Panc1 (cell line): ENCODE data around the gene ZNF608.

Source experiments
- POLR2AphosphoS5 ChIP-seq: IDR thresholded peaks from 2 replicates; pipeline ENCODE4 v1.6.1; 2012; ENCODE audit warnings: mild to moderate bottlenecking, low read depth, low read length, moderate library complexity
- TF ChIP-seq, protein P1 (sequence below): fragments of 450-650 bp; IDR thresholded peaks from 2 replicates; pipeline ENCODE4 v1.5.1; 2017; ENCODE audit warnings: mild to moderate bottlenecking

DNA sequence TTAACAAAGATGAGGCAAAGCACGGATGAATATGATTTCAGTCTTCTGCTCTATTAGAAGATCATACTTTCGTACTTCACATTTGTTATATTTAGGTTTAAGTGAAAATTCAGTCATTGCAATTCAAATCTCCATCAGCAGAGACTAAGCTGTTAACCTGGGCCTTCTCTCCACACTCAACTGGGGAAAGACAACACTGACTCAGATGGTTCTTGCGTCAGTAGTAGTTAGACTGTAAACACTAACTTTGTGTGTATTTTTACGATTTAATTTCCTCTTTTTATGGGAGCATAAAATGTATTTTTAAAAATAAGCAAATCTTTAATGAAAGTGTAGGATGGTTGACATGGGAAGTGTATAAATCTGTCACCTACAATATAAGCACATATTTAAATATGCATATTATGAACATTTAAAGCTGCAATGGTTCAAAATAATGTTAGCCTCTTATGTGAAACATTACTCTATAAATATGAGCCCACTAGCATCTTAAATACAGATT is 42.7 kb upstream of the ZNF608 start:
- TF ChIP-seq, protein P1, sequence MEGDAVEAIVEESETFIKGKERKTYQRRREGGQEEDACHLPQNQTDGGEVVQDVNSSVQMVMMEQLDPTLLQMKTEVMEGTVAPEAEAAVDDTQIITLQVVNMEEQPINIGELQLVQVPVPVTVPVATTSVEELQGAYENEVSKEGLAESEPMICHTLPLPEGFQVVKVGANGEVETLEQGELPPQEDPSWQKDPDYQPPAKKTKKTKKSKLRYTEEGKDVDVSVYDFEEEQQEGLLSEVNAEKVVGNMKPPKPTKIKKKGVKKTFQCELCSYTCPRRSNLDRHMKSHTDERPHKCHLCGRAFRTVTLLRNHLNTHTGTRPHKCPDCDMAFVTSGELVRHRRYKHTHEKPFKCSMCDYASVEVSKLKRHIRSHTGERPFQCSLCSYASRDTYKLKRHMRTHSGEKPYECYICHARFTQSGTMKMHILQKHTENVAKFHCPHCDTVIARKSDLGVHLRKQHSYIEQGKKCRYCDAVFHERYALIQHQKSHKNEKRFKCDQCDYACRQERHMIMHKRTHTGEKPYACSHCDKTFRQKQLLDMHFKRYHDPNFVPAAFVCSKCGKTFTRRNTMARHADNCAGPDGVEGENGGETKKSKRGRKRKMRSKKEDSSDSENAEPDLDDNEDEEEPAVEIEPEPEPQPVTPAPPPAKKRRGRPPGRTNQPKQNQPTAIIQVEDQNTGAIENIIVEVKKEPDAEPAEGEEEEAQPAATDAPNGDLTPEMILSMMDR, result no peak
- no peak for TF ChIP-seq POLR2AphosphoS5
